Measurements from ENCODE around the gene WWOX. TPM values are rescaled to one million over a fixed set of nuclear protein-coding genes. Genes with fewer than 3 reads are reported as not detected.

The WWOX gene
- total and polyA plus RNA-seq, 2 of the 8 experiments (the other 6 are each of a cell fraction or from before 2014, with no cell fraction given), result 5.4 to 16.7 TPM

GRCh38 chr16:78738557-78738956, 639.1 kb downstream of the WWOX start:
- no peak overlapping the region for H3K14ac ChIP-seq (ENCODE audit: insufficient read length)
- no peak overlapping the region for H3K27ac ChIP-seq (ENCODE audit: low read depth, low read length)
- ChIA-PET CTCF (ENCODE audit: partially characterized antibody) (interaction anchor here (0.6 kb wide), 1 partner anchor 141 kb away, joined by 3 read pairs; no protein-coding TSS in a partner anchor), POLR2A (ENCODE audit: partially characterized antibody) (no interaction called here)
- no peaks in the 10 kb centered on the region for H3K36me3 ChIP-seq (ENCODE audit: control insufficient read depth in 2 of 4, insufficient read depth in 4 of 4, low read length in 3 of 4)
- no peak overlapping the region for H2BK5ac ChIP-seq (ENCODE audit: low read depth, low read length)
- no peak overlapping the region for H3K4me3 ChIP-seq (ENCODE audit: extremely low read depth in 1 of 4, insufficient read depth in 2 of 4, low read depth in 3 of 4, low read length in 4 of 4)
- H4K5ac ChIP-seq (ENCODE audit: insufficient read length, low read depth, low read length), result no peak overlapping the region
- no peaks in the 10 kb centered on the region for H3K79me2 ChIP-seq (ENCODE audit: control insufficient read depth in 1 of 2, insufficient read depth in 2 of 2, low read length in 2 of 2)
- H3K4me2 ChIP-seq (ENCODE audit: insufficient read depth in 1 of 2, low read depth in 2 of 2, low read length in 2 of 2), result no peak overlapping the region
- no peak overlapping the region for H3K18ac ChIP-seq (ENCODE audit: extremely low read depth, low read length)
- no peak overlapping the region for H4K8ac ChIP-seq (ENCODE audit: extremely low read depth, insufficient read depth, low read length)
- H2BK20ac ChIP-seq (ENCODE audit: low read length), result no peak overlapping the region
- H2BK12ac ChIP-seq (ENCODE audit: low read depth, low read length), result no peak overlapping the region
- H3K27me3 ChIP-seq (replicated peaks in 1 of 4; ENCODE audit: control insufficient read depth in 3 of 4, extremely low read depth in 1 of 4, insufficient read depth in 3 of 4, low read length in 3 of 4), result no peaks in the 10 kb centered on the region
- no peaks in the 10 kb centered on the region for H3K23me2 ChIP-seq (ENCODE audit: low read depth, low read length)
- DNase-seq (ENCODE audit: low read depth in 1 of 2, low spot score in 2 of 2), result no peak
- H2AFZ ChIP-seq (ENCODE audit: low read length), result no peak overlapping the region
- no peak overlapping the region for H2AK5ac ChIP-seq (ENCODE audit: low read depth, low read length)
- H3K23ac ChIP-seq (ENCODE audit: insufficient read length), result no peak overlapping the region
- no peak overlapping the region for H3K4ac ChIP-seq (replicated peaks; ENCODE audit: insufficient read length, low read depth, low read length)
- FAIRE-seq, result no peak
- H3K9ac ChIP-seq (replicated peaks in 1 of 4; ENCODE audit: extremely low read depth in 1 of 4, low read depth in 3 of 4, low read length in 3 of 4), result no peak overlapping the region
- no peak overlapping the region for H4K91ac ChIP-seq (replicated peaks; ENCODE audit: insufficient read length, low read length)
- 91% methylated on average over 5 of the region's 5 CpGs; no CpG with 5 or more reads in 1 of the 2 experiments for WGBS, 2 experiments (ENCODE audit: extremely low coverage in 1 of 2, insufficient coverage in 1 of 2, insufficient read length in 1 of 2, insufficient replicate concordance in 2 of 2, low coverage in 1 of 2, low lambda C conversion rate in 2 of 2, missing lambda C conversion rate in 1 of 2)
- no peaks in the 10 kb centered on the region for H3K79me1 ChIP-seq (ENCODE audit: low read depth, low read length)
- H2BK15ac ChIP-seq (ENCODE audit: low read length), result no peak overlapping the region
- H4K20me1 ChIP-seq (replicated peaks in 1 of 2; ENCODE audit: control insufficient read depth in 1 of 2, insufficient read depth in 2 of 2, low read length in 2 of 2), result peaks cover 0 to 3% of the 10 kb centered on the region in 2 experiments
- H3K4me1 ChIP-seq (replicated peaks in 1 of 4; ENCODE audit: control insufficient read depth in 3 of 4, insufficient read depth in 4 of 4, low read length in 3 of 4), result no peaks in the 10 kb centered on the region
- H2BK120ac ChIP-seq (replicated peaks; ENCODE audit: low read depth, low read length), result no peak overlapping the region
- H3K56ac ChIP-seq (replicated peaks; ENCODE audit: insufficient read length, low read depth, low read length), result no peak overlapping the region
- no peaks in the 10 kb centered on the region for H3K9me3 ChIP-seq (ENCODE audit: insufficient read depth in 2 of 2, low read depth in 1 of 2, low read length in 1 of 2)
- TF ChIP-seq ASH2L (IDR thresholded peaks at IDR 0.05; ENCODE audit: low read length) (no peak), ATF3 (IDR thresholded peaks at IDR 0.05; ENCODE audit: insufficient read depth, low read depth, low read length) (no peak), GTF2F1 (IDR thresholded peaks at IDR 0.05; ENCODE audit: borderline replicate concordance, low read depth, low read length) (no peak), SAP30 (IDR thresholded peaks at IDR 0.05; ENCODE audit: insufficient read depth, insufficient replicate concordance, low read length) (no peak), E2F6 (IDR thresholded peaks at IDR 0.05) (no peak), NRF1 (IDR thresholded peaks at IDR 0.05; ENCODE audit: low read depth, low read length) (no peak), JUN (IDR thresholded peaks at IDR 0.05; ENCODE audit: low read depth, low read length) (no peak), TCF12 (IDR thresholded peaks at IDR 0.05; ENCODE audit: low read depth, low read length) (no peak), TAF1 (IDR thresholded peaks at IDR 0.05; ENCODE audit: low read depth, low read length) (no peak), FOSL1 (IDR thresholded peaks at IDR 0.05; ENCODE audit: insufficient read depth, low read depth, low read length) (no peak), SP2 (IDR thresholded peaks at IDR 0.05; ENCODE audit: low read length) (no peak), ATF2 (IDR thresholded peaks at IDR 0.05; ENCODE audit: low read length) (no peak)

Measured in H1 (cell line).